GM18909 (cell line): Measurements from ENCODE around the gene TPD52L1.

Experiments
- ATAC-seq: cut with Tn5 transposase; IDR thresholded peaks from one replicate; pipeline ENCODE4 v1.9.1; 2021; ENCODE audit warnings: mild to moderate bottlenecking; ENCODE audit not compliant: unreplicated experiment, poor library complexity

Gene TPD52L1

DNA sequence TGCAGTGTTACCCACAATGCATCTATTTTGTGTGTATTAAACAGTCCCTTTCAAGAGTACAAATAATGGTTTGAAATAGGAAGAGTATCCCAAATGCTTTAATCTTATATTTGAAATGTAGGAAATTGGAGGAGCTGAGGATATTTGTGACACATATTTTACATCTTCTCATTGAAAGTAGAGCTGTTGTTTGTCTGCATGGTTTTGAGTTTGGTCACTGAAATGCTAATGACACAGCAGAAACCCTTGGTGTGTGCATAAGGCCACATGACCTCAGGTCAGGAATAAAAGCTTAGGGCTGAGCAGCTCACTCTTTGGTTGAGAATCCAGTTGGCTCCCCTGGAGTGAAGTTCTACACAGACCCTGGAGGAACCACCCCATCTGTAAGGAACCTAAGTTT lies 49.8 kb downstream of the TPD52L1 start:
- ATAC-seq, result no peak

DNA sequence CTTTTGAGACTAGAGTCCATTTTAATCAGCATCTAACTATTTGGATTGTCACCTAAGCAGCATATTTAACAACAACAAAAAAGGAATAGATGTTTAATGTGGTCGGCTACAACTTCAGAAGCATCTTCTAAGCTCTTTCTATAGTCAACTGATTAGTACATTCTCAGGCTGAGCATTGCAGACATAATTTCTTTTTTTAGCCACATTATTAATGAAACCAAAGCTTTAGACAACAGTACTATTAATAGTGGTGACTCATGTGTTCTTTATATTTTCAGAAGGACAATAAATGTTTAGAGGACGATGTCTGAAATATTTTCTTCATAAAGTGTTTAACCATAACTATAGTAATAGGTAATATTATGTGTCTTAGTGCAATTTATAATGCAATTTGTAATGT lies 52.4 kb downstream of the TPD52L1 start:
- no peak for ATAC-seq

DNA sequence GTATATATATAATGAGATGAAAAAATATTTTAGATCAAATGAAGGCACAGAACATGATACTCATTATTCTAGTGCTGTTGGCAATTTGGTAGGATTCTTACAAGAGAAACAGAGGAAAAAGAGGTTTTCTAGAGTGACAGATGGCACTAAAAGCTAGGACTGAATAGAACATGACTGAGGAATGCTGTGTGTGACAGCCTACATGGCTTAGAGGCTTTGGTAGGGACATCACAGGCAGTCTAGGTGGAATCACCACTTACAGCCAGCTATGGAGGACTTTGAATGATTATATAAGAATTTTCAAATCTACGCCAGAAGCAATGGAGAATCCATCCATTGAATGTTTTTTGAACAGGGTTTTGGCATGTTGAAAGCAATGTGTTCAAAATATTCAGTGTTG lies 52.8 kb downstream of the TPD52L1 start:
- no peak for ATAC-seq

DNA sequence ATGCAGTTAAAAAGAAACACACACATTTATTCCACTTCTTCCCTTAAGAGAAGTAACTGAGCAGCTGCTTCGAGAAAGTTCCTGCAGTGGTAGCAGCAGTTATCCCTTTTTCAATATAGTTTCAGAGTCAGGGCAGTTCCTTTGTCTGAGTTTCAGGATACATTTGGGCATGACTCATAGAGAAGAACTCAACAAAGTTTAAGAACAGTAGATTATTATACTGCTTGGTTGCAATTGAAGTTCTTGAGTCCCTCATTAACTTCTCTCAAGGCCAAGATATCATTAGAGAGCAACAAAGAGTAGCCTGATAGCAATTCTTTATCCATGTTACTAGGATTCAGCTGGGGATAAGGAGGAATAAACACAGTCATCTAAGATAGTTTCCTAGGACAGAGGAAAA lies 54.4 kb downstream of the TPD52L1 start:
- ATAC-seq, result no peak

DNA sequence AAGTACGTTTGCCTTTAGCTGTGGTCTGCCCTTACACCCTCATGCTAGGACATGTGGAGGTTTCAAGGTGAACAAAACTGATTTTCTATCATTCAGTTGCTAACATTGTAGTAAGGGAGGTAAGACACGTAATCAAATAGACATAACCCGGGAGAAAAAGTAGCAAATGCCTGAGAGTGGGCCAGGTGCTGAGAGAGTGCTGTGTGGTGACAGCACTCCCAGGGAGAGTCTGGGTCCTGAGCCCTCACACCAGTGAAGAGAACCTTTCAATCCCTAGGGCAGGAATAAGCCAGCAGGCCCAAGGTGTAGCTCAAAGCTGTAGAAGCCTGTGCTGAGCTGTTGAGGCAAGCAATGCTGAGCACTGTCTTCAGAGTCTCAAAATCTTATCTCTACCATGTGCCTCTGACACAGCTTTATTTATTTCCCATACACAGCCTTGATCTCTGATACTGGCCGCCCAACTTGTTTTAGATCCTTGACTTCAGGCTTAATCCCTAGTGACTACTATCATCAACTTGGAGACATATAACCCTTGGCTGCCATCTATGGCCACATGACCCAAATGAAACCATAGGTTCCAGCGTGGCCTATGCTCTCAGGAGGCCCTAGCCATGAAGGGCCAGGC lies 55.2 kb downstream of the TPD52L1 start:
- ATAC-seq, result no peak

DNA sequence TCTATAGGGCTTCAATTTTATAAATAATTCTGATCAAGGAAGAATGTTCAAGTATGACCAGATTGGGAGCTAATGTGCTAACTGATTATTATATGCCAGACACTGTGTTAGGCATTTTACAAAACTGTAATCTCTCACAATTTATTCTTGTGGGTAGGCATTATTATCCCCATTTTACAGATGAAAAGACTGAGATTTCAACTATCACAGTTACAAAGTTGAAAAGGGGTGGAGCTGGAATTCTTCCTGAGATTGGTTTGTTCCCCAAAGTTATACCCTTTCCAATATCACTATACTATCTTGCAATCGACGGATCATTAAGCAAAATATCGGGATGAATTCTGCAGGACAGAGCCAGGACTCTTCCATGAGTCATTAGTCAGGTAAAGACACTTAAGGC lies 57.1 kb downstream of the TPD52L1 start:
- no peak for ATAC-seq

DNA sequence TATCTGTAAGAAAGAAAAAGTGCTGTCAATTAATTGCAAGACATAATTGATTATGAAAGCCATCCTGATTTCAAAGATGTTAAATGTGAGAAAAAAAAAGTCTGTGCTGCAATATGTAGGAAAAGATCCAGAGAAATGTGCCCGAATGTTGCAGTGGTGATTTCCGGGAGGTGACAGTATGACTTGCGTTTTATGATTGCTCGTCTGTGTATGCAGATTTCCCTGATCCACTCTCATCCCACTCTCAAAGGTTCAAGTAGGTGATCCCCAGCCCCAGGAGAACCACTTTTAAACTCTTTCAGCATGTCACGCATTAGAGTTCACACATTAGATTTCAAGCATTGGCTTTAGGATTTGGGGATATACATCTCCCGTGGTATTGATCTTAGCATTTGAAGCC lies 57.8 kb downstream of the TPD52L1 start:
- no peak for ATAC-seq

DNA sequence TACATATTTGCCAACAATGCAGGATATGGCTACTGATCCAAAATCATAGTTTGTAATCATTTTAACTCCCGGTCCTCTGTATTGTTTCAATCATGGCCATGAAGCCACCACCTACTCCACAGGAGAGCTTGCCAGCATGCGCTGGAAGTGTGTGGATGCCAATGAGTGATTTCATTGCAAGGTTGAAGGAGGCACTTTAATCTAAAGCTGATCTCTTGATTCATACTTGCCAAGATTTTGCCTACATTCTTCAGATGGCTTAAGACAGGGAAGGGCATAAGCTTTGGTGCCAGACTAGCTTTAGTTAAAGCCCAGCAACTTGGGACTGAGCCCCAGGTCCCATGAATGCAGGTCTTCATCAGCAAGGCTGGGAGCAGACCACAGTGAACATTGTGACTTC lies 58.8 kb downstream of the TPD52L1 start:
- no peak for ATAC-seq

DNA sequence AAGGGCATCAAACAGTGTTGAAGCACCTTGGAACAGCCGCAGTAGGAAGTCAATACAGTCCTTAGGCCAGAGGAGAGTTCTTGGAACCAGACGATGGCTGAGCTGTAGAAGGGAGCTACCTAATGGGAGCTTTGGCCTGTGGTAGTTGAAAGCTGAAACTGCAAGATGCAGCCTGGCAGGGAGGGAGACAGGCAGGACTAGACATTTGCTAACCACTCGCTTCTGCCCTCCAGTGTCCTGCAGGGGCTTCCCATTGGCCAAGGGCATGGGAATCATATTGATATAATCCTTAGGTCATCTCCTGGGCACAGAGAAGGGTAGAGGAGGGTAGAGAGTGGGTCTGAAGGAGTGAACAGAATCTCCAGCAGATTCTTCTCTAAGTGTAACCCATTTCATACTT lies 60.4 kb downstream of the TPD52L1 start:
- ATAC-seq, result no peak

DNA sequence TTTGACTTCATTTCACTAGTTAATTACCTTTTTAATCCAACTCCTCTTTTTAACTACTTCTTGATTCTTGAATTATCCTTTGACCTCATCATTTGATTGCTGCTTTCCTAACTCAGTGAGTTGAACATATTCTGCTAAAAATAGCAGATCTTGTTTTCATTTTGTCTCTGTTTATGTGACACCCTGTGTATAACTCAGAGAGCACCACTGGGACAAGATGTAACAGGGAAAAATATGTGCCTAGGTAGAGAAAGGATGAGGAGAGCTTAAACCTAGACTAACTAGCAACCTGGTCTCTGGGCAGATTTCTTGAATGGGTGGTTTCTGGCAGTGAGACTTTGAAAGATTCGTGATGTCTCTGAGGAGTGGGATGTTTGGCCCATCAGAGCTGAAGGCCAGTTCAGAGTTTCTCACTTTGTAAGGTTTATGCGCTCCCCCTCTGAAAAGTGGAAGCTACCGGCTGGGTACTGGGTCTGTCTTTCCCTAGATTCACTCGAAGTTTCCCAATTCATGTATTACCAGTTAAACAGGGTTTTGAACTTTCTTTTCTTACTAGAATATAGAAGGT lies 61.8 kb downstream of the TPD52L1 start:
- no peak for ATAC-seq

DNA sequence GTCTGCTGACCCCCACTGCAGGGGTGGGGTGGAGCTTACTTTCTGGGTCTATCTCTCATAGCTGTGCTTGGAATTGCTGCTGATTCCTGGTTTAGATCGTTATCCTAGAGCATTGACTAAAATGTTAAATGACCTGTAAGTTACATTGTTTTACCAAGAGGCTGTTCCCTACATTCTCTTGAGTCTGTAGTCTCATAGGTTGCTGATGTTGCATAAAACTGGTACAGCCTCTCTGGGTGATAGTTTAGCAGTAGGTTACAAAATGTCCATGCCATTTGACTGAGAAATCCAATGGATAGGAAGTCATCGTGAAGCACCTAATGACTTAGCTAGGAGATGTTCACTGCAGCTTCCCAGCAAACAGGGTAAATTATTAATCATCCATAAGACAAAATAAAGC lies 62.4 kb downstream of the TPD52L1 start:
- no peak for ATAC-seq

DNA sequence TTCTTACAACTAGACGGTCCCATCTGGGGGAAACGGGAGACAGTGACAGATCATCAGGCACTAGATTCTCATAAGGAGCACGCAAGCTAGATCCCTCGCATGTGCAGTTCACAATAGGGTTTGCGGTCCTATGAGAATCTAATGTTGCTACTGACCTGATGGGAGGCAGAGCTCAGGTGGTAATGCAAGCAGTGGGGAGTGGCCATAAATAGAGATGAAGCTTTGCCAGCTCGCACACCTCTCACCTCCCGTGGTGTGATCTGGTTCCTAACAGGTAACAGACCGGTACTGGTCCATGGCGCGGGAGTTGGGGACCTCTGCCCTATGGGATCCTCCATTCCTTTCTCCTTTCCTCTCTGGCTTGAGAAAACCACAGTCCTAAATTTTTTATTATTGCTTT lies 63.8 kb downstream of the TPD52L1 start:
- no peak for ATAC-seq

DNA sequence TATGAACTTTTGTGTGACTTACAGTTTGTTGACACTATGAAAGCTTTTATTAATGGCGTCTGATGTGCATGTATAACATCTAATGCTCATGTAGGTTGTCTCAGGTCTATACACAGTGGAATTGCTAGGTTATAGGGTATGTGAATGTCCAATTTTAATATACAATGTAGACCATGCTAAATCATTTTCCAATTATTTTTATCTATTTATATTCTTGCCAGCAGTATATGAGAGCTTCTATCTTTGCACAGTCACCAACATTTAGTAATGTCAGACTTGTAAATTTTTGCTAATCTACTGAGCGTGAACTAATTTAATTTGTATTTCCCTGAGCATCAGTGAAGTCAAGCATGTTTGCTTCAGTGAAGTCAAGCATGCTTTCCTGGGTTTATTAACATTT lies 64.4 kb downstream of the TPD52L1 start:
- no peak for ATAC-seq

DNA sequence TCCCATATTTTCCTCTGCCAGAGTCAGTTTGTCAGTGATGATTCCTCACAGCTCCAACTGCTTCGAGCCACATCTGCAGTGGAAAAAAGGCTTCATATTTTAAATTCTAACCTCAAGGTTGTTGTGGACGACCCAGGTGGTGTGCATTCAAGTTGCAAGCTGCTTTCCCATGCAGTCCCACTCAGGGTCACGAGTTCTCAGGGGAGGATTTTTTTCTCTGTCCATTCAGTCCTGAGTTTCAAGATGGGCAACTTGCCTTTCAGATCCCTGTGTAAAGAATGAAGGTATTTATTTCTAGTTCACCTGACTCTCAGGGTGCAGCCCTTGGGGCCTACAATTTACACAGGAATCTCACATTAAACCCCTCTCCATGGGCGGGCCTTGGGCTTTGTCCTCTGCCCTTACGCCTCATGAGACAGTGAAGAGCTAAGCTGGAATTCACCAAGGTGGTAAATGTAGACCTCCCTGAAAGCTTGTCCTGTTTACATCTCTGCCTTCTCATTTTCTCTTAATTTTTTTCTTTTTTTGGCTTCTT lies 65.9 kb downstream of the TPD52L1 start:
- ATAC-seq, result no peak

DNA sequence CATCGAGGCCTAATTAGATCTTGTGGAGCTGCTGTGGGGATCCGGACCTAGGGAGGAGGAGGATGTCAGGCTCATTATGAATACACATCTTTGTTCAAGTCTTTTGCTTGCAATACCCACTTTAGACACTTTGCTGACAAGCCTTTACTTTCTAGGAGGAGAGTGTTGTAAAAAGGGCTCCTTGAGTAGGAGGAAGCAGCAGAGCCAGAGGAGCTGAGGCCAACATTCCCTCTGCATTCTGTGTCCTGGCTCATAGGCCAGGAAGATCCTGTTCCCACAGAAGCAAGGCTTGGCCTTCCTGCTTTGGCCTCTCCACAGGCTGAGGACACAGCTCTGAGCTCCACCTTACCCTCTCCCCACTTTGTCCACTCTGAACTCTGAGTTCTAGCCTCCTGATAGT lies 67.1 kb downstream of the TPD52L1 start:
- ATAC-seq, result no peak

DNA sequence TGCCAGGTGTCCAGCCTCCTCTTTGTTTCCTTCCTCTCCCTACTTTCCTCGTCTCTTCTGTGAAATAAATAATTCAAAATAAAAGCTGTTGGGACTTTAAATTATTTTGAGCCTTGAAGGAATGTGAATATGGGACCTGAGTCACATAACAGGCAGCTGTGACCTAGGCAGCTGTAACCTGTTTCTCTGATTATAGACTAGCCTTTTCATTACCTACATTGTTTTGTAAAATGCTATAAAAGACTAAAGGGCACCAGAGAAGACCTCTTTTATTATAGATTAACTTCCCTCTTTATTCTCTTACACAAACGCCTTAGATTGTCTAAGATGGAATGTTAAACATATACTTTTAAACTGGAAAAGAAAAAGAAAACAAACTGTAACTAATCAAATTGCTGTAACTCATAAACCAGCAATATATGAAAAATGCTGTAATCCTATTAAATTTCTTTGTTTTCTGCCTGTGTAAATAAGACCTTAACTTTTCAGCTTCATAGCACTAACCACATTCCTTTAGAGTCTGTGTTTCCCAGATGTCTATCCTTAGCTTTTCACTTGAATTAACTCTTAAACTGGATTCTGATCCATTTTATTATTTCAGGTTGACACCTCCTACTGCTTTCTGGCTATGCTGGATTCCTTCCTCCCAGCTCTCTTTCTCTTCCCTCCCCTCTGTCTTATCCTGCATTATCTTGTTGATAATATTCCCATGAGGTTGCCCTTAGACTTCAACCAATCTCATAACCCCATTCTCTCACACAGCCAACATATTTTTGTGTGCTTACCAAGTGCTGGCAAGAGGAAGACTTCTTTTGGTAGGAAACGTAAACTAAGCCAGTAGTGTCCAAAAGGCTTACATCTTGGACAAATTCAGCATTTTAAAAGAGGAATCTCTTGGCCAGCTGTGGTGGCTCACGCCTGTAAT lies 69.2 kb downstream of the TPD52L1 start:
- ATAC-seq, result no peak

DNA sequence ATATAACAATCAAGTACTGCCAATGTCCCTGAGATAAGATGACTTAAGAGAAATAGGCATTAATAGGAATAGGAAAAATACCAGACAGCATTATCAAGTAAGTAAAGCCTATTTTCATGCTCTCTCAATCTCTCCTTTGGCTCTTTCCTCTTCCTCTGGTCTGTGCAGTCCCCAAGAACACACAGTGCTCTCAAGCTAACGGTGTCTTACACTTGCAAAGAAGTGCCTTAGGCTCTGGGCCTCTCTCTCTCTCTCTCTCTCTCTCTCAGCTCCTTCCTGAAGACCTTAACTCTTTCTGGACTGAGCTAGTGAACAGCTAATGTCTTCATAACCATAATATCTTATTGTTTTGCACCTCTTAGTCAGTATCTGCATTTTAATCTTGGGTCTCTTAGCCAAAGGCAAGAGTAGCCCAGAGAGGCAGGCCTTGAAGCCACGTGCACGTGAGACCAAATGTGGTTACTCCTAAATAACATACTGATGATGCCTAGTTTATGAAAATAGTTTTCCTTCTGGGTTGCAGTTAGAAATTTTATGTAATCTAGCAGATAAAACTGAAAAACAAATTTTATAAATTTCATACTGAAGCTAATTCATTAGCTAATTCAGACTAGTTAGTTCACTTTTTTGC lies 70.8 kb downstream of the TPD52L1 start:
- no peak for ATAC-seq

DNA sequence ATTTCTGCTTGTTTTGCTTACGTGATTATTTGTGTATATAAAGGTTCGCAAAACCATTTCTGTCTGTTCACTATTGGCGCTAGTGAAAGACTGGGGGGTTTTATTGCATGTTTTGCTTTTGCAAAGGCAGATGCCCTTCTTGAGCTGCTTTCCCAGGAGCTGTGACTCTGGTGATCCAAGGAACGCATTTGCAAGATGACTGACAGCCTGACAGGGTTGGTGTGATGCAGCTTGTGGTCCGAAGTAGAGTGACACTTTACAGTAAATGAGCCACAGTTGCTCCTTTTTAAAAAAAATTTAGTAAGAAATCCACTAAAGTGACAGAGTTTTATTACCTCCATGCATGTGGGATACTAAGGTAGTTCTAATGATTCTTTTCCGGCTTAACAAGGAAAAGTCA lies 73.7 kb downstream of the TPD52L1 start:
- no peak for ATAC-seq

DNA sequence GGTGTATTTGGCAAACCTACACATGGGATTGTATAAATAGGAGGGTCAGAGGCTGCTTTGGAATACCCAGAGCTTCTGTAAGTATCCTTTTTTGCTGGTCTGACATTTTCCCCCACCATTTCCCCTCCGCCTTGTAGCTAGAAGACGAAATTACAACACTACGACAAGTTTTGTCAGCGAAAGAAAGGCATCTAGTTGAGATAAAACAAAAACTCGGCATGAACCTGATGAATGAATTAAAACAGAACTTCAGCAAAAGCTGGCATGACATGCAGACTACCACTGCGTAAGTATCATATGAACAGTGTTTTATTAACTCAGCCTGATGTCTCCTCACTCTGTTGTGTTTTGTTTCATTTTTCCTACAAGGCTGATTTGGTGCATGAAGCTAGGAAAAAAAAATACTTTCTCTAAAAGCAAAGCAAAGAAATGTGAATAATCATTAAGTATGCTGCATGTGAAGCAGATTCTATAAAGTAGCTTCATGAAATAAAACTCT lies 75.5 kb downstream of the TPD52L1 start:
- ATAC-seq, result no peak

DNA sequence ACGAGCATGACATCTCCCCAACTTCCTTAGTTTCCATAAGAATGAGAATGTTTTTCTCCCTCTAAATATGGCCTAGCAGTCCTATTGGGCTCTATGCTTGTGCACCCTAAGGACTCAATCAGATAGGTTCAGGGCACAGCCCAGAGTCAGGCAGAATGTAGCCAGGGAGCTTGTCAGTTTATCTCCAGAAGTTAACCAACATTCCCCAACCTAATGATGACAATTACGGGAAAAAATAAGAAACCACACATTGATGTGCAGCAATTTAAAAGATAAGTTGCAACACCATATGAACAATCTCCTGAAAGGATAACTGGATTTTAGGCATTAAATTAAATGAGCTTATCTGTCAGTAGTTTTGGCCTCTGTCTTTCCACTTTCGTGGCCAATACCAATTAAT lies 77.1 kb downstream of the TPD52L1 start:
- no peak for ATAC-seq

DNA sequence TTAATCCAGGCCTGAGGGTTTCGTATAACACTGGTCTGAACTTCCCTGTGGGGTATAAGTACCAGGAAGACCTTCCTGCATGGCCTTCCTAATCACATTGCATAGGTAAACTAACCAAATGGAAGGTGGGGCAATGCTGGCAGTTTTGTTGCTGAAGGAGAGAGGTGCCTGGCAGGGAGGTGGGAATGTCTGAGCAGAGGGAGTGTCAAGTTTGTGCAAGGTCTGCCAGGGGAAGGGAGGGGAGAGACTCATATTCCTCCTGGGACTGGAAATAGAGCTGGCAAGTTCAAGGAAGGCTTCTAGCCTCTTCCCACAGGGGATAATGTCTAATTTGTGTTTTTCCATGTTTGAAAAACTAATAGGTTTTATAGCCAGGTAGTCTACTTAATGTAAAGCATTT lies 77.6 kb downstream of the TPD52L1 start:
- no peak for ATAC-seq
